ENCODE data around the gene FCN2.
"Not testable (repeated sequence)": the region's sequence is repeated elsewhere in the genome, so short reads cannot be mapped to it uniquely, and the experiment has no call there.

FCN2 gene

GRCh38 chr9:134847752-134848432, 32.7 kb upstream of the FCN2 start:
- H3K9ac ChIP-seq (ENCODE audit: low read length), result no peak overlapping the region

DNA sequence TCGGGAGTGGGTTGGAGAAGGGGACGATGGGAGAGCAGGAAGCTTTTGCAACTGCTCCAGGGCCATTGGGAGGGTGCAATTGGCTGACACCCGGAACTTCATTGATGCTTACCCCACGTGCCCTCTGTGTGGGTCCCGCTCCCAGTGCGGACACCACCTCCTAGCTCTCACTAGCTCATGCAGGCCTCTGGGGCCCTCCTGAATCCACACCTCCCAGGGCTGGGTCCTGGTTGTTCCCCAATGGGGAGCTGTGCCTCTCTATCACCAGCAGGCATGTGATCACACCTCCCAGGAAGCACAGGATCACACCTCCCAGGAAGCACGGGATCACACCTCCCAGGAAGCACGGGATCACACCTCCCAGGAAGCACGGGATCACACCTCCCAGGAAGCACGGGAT, 32.1 kb upstream of the FCN2 start:
- Histone ChIP-seq H3K9me3 (ENCODE audit: control insufficient read depth, insufficient read depth, low read depth, low read length) (peaks cover 45% of the 10 kb centered on the region), H3K27me3 (ENCODE audit: control insufficient read depth, insufficient read depth, low read length) (no peaks in the 10 kb centered on the region), H3K4me1 (ENCODE audit: control insufficient read depth, insufficient read depth, low read length) (no peaks in the 10 kb centered on the region), H3K4me3 (ENCODE audit: low read depth, low read length) (no peak overlapping the region), H3K9ac (ENCODE audit: low read length) (no peak overlapping the region), H3K36me3 (ENCODE audit: control insufficient read depth, insufficient read depth, low read length) (no peaks in the 10 kb centered on the region; the same call in 1 of the 2 replicates), H3K27ac (ENCODE audit: low read depth, low read length) (no peak overlapping the region)

More at GRCh38 chr9:134847752-134848432, 32.7 kb upstream of the FCN2 start:
- Histone ChIP-seq H3K36me3 (ENCODE audit: control insufficient read depth, insufficient read depth, low read length) (no peaks in the 10 kb centered on the region; the same call in 1 of the 2 replicates), H3K27me3 (ENCODE audit: control insufficient read depth, insufficient read depth, low read length) (no peaks in the 10 kb centered on the region), H3K27ac (ENCODE audit: low read depth, low read length) (no peak overlapping the region), H3K9me3 (ENCODE audit: control insufficient read depth, insufficient read depth, low read depth, low read length) (peaks cover 45% of the 10 kb centered on the region), H3K4me3 (ENCODE audit: low read depth, low read length) (no peak overlapping the region), H3K4me1 (ENCODE audit: control insufficient read depth, insufficient read depth, low read length) (no peaks in the 10 kb centered on the region)

GRCh38 chr9:134850611-134851010, 30.0 kb upstream of the FCN2 start:
- Histone ChIP-seq H3K4me1 (ENCODE audit: control insufficient read depth, insufficient read depth, low read length) (no peaks in the 10 kb centered on the region), H3K27ac (ENCODE audit: low read depth, low read length) (no peak overlapping the region), H3K9me3 (ENCODE audit: control insufficient read depth, insufficient read depth, low read depth, low read length) (peaks cover 45% of the 10 kb centered on the region), H3K36me3 (ENCODE audit: control insufficient read depth, insufficient read depth, low read length) (no peaks in the 10 kb centered on the region), H3K27me3 (ENCODE audit: control insufficient read depth, insufficient read depth, low read length) (no peaks in the 10 kb centered on the region; the same call in 1 of the 2 replicates), H3K9ac (ENCODE audit: low read length) (no peak overlapping the region), H3K4me3 (ENCODE audit: low read depth, low read length) (no peak overlapping the region)

GRCh38 chr9:134851020-134851419, 29.6 kb upstream of the FCN2 start:
- no peaks in the 10 kb centered on the region for H3K36me3 ChIP-seq (ENCODE audit: control insufficient read depth, insufficient read depth, low read length)
- H3K9ac ChIP-seq (ENCODE audit: low read length), result no peak overlapping the region
- H3K4me1 ChIP-seq (ENCODE audit: control insufficient read depth, insufficient read depth, low read length), result no peaks in the 10 kb centered on the region
- H3K27me3 ChIP-seq (ENCODE audit: control insufficient read depth, insufficient read depth, low read length), result no peaks in the 10 kb centered on the region; the same call in 1 of the 2 replicates
- no peak overlapping the region for H3K4me3 ChIP-seq (ENCODE audit: low read depth, low read length)
- no peak overlapping the region for H3K27ac ChIP-seq (ENCODE audit: low read depth, low read length)
- H3K9me3 ChIP-seq (ENCODE audit: control insufficient read depth, insufficient read depth, low read depth, low read length), result peaks cover 45% of the 10 kb centered on the region

- Histone ChIP-seq H3K27me3 (ENCODE audit: control insufficient read depth, insufficient read depth, low read length) (no peaks in the 10 kb centered on the region; the same call in 1 of the 2 replicates), H3K4me1 (ENCODE audit: control insufficient read depth, insufficient read depth, low read length) (no peaks in the 10 kb centered on the region), H3K4me3 (ENCODE audit: low read depth, low read length) (no peak overlapping the region), H3K9ac (ENCODE audit: low read length) (no peak overlapping the region), H3K9me3 (ENCODE audit: control insufficient read depth, insufficient read depth, low read depth, low read length) (peaks cover 43% of the 10 kb centered on the region), H3K27ac (ENCODE audit: low read depth, low read length) (no peak overlapping the region), H3K36me3 (ENCODE audit: control insufficient read depth, insufficient read depth, low read length) (no peaks in the 10 kb centered on the region)
These were observed 27.5 kb upstream of the FCN2 start for GRCh38 chr9:134852906-134853654.

DNA sequence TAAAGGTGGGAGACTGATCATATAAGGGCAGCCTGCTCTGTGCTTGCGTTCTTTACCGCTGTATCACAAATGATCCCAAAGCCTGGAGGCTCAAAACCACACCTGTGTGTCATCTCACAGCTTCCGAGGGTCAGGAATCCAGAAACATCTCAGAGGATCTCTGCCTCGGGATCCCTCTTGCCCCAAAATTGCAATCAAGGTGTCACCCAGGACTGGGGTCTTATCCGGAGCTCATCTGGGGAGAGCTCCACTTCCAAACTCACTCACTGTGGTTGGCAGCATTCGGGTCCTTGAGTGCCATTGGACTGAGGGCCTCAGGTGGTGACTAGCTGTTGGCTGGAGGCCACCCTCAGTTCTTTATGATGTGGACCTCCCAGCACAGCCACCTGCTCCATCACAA, 26.7 kb upstream of the FCN2 start:
- Histone ChIP-seq H3K9me3 (ENCODE audit: control insufficient read depth, insufficient read depth, low read depth, low read length) (peaks cover 35% of the 10 kb centered on the region), H3K9ac (ENCODE audit: low read length) (no peak overlapping the region), H3K27ac (ENCODE audit: low read depth, low read length) (no peak overlapping the region), H3K4me1 (ENCODE audit: control insufficient read depth, insufficient read depth, low read length) (no peaks in the 10 kb centered on the region), H3K36me3 (ENCODE audit: control insufficient read depth, insufficient read depth, low read length) (no peaks in the 10 kb centered on the region), H3K4me3 (ENCODE audit: low read depth, low read length) (no peak overlapping the region), H3K27me3 (ENCODE audit: control insufficient read depth, insufficient read depth, low read length) (no peaks in the 10 kb centered on the region; the same call in 1 of the 2 replicates)

DNA sequence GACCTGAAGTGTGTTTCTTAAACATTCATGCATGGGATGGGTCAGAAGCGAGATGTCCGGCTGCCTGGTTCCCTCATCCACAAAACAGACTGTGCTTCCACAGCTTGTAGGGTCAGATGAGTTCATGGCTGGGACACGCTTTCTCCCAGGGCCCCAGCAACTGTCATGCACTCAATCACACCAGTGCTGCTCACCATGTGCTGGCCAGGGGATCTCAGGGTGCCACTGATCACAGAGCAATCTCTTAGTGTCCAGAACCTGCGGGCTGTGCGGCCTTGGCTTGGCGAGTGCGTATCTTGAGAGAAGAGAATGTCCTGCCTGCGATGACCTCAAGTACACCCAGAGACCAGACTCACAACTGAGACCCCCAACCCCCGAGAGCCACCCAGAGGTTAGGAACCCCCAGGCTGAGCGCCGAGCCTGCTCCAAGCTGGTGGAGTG, 26.0 kb upstream of the FCN2 start:
- no peak overlapping the region for H3K27ac ChIP-seq (ENCODE audit: low read depth, low read length)
- H3K4me1 ChIP-seq (ENCODE audit: control insufficient read depth, insufficient read depth, low read length), result no peaks in the 10 kb centered on the region
- no peak overlapping the region for H3K9ac ChIP-seq (ENCODE audit: low read length)
- H3K4me3 ChIP-seq (ENCODE audit: low read depth, low read length), result no peak overlapping the region
- no peaks in the 10 kb centered on the region for H3K36me3 ChIP-seq (ENCODE audit: control insufficient read depth, insufficient read depth, low read length)
- peaks cover 29% of the 10 kb centered on the region for H3K9me3 ChIP-seq (ENCODE audit: control insufficient read depth, insufficient read depth, low read depth, low read length)
- H3K27me3 ChIP-seq (ENCODE audit: control insufficient read depth, insufficient read depth, low read length), result no peaks in the 10 kb centered on the region; the same call in 1 of the 2 replicates

GRCh38 chr9:134855231-134855899, 25.2 kb upstream of the FCN2 start:
- Histone ChIP-seq H3K36me3 (ENCODE audit: control insufficient read depth, insufficient read depth, low read length) (no peaks in the 10 kb centered on the region), H3K27ac (ENCODE audit: low read depth, low read length) (no peak overlapping the region), H3K4me3 (ENCODE audit: low read depth, low read length) (no peak overlapping the region), H3K27me3 (ENCODE audit: control insufficient read depth, insufficient read depth, low read length) (no peaks in the 10 kb centered on the region; the same call in 1 of the 2 replicates), H3K9ac (ENCODE audit: low read length) (no peak overlapping the region), H3K9me3 (ENCODE audit: control insufficient read depth, insufficient read depth, low read depth, low read length) (peaks cover 26% of the 10 kb centered on the region), H3K4me1 (ENCODE audit: control insufficient read depth, insufficient read depth, low read length) (no peaks in the 10 kb centered on the region)

DNA sequence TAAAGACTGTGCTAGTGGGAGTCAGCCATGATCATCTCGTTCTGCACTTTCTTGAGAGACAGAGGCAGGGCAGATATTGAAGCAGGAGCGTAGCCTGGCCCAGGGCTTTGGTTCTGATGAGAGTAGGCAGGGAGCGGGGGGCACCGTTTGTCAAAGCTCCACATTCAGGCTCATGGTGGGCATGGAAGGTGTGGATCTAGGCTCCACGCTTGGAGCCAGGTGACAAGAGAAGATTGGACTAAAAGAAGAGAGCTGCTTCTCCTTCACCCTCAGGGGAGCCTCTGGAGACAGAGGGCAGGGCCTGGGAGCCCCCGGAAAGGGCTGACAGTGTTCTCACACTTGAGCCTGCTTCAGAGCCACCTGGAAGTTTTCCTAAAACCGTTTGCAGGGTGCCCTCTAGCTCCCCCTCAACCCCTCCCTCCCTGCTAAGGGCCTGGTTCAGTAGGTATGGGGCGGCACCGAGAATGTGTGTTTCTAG, 24.7 kb upstream of the FCN2 start:
- H3K27me3 ChIP-seq (ENCODE audit: control insufficient read depth, insufficient read depth, low read length), result no peaks in the 10 kb centered on the region; the same call in 1 of the 2 replicates
- no peak overlapping the region for H3K9ac ChIP-seq (ENCODE audit: low read length)
- H3K27ac ChIP-seq (ENCODE audit: low read depth, low read length), result no peak overlapping the region
- no peaks in the 10 kb centered on the region for H3K4me1 ChIP-seq (ENCODE audit: control insufficient read depth, insufficient read depth, low read length)
- no peak overlapping the region for H3K4me3 ChIP-seq (ENCODE audit: low read depth, low read length)
- no peaks in the 10 kb centered on the region for H3K36me3 ChIP-seq (ENCODE audit: control insufficient read depth, insufficient read depth, low read length)
- peaks cover 20% of the 10 kb centered on the region for H3K9me3 ChIP-seq (ENCODE audit: control insufficient read depth, insufficient read depth, low read depth, low read length)

GRCh38 chr9:134857451-134857850, 23.2 kb upstream of the FCN2 start:
- not testable (repeated sequence) for H3K36me3 ChIP-seq (ENCODE audit: control insufficient read depth, insufficient read depth, low read length); H3K4me3 ChIP-seq (ENCODE audit: low read depth, low read length); H3K9ac ChIP-seq (ENCODE audit: low read length); H3K27ac ChIP-seq (ENCODE audit: low read depth, low read length); H3K4me1 ChIP-seq (ENCODE audit: control insufficient read depth, insufficient read depth, low read length); H3K27me3 ChIP-seq (ENCODE audit: control insufficient read depth, insufficient read depth, low read length)
- peaks cover 12% of the 10 kb centered on the region for H3K9me3 ChIP-seq (ENCODE audit: control insufficient read depth, insufficient read depth, low read depth, low read length)
